ENCODE data around the gene ATXN1.

Gene ATXN1

DNA sequence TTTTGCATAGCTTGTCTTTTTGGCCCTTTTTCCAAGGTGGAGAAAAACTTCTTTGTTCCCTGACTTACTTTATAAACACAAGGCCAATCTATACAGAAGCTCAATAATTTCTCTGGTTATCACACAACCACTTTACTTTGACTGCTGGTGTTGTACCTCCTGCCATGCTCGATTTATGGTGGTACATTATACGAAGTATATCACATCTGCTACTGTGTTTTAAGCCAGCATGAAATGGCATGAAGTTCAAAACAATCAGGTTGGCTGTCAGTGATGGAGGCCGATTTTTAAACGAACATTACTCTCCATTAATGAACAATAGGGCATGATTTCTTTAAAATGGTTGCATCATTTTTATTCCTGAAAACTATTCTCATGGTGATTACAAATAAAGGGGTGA is 21.0 kb upstream of the ATXN1 start:
- no peak for DNase-seq

DNA sequence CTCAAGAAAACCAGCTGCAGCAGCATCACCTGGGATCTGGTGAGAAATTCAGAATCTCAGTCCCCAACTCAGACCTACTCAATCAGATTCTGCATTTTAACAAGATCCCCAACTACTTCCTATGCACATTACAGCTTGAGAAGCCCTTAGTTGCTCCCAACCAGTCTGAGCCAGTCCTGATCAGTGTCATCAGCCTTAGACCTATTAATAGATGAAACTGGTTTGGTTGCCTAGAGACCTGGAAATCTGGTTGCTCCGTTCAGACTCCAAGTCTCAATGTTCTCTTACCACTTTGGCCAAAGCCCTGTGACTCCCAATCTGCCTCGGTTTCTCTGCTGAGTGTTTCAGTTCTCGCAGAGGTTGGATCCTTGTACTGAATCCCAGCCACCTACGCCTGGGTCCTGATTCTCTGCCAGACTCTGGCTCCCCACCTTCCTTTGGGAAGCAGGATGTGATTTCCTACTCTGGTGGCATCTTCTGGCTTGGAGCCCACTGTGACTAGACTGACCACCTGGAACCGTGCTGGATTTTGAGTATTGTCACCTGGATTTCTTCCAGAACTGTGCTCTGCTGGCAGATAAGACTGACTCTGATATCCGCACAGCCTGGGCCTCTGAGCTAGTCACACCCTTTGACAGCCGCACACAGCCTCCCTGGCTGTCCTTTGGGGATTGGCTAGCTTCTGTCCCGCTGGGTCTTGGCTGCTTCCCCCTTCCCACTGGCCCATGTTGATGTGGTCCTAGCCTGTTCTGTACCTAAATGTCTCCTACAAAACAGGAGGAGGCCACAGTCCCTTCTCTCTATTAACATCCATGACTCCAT is 20.3 kb upstream of the ATXN1 start:
- DNase-seq = no peak

DNA sequence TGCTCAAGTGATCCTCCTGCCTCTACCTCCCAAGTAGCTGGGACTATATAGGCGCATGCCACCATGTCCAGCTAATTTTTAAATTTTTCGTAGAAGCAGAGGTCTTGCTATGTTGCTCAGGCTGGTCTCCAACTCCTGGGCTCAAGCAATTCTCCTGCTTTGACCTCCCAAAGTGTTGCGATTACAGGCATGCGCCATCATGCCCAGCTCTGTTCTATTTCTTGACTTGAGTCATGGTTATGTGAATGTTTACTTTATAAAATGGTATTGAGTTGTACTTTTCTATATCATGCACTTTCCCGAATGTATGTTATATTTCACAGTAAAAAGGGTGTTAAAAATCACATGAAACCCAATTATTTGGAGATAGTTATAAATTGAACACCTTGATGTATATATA is 17.3 kb upstream of the ATXN1 start:
- DNase-seq = no peak

DNA sequence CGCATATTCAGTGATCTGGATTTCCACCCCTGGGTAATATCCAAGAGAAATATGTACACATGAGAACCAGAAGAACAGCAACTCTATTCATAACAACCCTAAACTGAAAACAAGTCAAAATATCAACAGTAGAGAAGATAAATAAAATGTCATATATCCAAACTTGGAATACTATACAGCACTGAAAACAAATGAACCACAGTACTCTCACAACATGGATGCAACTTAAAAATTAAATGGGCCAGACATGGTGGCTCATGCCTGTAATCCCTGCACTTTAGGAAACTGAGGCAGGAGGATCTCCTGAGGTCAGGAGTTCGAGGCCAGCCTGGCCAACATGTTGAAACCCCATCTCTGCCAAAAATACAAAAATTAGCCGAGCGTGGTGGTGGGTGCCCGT is 16.5 kb upstream of the ATXN1 start:
- DNase-seq = no peak

DNA sequence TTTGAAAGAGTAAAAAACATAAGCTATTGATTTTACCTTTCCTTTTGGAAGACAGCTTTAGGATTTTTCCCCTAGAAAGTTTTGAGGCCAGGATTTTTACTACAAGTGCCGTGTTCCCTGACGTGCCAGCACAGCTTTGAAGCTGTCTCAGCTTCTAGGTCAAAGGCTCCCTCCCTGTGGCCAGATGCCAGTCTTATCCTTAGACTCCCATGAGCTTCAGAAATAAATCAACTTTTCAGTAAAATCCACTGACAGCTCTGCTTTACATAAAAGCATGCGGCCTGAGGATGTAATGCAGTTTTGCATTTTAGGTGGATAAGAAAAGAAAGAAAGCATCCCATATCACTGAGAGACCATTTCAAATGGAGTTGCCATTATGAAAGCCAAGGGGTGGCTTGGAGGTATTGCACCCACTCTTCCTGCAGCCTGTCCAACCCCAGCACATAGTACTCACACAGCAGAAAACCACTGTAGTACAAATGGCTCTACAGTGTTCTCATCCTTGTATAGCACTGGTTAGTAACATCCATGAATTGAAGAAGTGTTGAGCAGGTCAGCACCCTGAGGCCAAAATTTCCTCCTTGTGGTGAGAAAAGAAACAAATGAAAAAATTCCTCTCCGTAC is 15.2 kb upstream of the ATXN1 start:
- DNase-seq = no peak

DNA sequence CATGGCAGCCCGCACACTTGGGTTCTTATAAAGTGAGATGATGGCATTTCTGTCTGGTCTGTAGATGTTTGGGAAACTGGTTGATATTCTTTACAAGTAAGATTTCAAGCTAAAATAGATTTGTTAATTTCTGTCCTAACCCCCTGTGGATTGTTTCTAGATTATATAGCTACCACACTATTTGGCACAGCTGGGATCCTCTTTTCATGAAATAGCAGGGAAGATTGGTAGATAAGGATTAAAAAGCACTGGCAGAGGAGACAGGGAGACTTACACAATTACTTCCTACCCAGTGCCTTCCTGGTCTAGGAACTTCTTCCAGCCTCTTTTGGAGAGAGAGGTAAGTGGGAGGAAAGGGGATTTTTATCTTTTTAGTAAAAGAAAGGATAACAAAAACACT is 13.2 kb upstream of the ATXN1 start:
- no peak for DNase-seq

DNA sequence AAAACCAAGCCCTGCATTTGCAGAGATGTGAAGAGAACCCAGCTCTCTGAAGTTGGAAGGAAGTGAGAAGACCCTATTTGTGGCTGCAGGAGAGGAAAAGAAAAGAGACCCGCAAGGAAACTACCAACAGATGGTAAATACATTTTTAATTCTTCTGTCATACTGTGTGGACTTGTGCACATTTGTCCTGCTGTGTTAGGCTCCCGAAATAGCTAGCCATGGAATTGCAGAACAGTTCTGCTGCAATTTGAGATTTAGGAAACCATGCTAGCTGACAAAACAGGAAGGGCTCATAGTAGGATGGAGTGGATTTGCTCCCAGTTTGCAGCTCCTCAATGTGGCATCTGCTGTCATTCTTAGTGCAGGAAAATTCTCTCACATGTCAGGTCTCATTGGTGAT is 12.1 kb upstream of the ATXN1 start:
- DNase-seq = no peak

DNA sequence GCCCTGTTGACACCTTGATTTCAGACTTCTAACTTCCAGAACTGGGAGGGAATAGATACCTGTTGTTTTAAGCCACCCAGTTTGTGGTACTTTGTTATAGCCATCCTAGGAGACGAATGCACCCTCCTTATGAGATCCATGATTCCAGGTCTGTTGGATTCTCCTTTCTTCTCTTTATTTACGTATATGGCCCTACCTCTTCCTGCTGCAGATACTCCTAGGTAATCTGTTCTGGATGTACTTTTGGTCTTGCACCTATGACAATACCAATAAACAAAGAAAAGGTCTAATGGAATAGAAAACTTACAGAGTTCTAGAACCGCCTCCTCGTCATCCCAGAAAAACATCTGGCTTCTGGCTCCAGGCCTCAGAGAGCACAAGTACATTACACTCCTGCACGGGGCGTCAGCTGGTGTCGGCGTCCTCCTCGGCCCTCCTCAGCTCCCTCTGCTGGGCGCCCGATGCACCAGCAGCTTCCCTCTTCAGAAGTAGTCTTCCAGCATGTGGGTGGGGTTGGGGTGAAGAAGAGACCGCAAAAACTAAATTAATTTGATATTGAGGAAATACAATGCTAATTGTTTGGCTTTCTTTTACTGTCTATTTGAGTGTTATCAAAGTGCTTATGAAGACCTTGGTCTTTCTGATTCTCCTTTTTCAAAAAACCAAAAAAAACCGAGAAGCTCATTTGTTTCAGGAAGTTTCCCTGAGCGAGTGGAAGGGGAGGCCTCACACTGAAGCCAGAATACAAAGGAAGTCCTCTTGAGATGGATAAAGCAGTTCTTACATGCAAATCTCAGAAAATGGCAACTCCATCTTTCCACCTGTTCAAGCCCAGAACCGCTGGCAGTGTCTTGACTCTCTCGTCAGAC is 9.7 kb upstream of the ATXN1 start:
- DNase-seq = peak; percentile 53

DNA sequence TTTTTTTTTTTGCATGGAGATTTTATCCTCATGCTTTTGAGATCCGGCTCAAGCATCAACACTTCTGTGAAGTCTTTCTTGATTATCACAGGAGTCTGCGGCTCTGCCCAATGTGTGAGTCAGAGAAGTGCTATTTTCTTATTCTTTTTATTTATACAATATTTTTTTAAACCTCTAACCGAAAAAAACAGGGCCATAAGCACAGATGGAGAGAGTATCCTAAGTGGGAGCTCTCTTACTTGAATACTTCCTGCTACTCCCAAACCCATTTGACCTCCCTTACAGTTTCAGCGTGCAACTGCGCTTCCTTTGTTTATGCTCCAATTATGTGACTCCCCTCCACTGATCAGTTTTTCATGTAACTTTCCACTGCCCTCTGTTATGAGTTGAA is 8.7 kb upstream of the ATXN1 start:
- no peak for DNase-seq

DNA sequence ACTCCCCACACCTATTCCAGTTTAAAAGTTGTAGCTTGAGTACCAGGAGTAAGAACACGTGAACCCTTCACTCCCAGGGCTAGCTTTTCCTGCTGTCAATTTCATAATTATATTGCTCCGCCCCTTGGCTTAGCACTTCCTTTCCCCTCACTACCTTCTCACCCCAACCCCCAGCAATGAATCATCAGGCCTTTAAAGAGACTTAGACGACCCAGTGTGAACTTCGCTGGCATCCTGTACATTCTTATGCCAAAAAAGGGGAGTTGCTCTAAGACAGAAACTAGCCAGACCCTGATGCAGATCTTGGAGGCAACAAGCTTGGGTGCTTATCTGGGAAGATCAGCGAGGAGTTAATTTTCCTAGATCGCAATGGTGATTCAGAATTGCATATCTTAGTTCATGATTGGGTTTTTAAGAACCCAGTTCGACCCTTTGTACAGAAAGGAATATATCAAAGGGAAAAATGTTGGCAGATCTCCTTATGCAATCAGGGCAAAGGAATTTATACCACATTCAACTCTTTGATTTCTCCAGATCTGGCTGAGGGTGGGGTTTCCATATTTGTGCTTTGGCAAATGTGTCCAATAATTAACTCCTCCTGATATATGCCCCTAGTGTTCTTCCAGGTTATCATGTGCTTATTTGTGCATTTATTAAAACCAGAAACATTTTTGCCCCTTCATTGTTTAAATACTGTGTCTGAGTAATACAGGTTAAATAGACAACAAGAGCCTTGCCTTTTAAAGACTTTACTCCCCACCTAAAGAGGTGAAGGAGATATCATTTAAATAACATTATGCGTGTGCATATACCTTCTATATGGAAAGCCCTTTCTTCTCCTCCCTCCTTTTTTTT is 8.1 kb upstream of the ATXN1 start:
- peak; percentile 84 for DNase-seq

DNA sequence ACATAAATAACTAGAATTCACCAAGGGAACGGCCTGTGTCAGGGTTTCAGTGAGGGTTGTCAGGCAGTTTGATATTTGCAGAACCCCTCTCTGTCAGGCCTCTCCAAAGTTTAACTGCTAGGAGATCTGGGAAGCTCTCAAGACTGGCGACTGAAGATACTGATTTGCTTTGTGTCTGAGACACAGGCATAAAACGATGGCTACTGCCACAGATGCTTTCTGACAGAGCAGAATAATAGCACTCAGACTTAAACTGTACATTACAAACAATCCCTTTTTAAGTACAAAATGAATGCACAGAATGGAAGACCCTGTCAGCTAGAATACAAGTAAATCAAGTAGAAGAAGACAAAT is 7.2 kb upstream of the ATXN1 start:
- DNase-seq = no peak

DNA sequence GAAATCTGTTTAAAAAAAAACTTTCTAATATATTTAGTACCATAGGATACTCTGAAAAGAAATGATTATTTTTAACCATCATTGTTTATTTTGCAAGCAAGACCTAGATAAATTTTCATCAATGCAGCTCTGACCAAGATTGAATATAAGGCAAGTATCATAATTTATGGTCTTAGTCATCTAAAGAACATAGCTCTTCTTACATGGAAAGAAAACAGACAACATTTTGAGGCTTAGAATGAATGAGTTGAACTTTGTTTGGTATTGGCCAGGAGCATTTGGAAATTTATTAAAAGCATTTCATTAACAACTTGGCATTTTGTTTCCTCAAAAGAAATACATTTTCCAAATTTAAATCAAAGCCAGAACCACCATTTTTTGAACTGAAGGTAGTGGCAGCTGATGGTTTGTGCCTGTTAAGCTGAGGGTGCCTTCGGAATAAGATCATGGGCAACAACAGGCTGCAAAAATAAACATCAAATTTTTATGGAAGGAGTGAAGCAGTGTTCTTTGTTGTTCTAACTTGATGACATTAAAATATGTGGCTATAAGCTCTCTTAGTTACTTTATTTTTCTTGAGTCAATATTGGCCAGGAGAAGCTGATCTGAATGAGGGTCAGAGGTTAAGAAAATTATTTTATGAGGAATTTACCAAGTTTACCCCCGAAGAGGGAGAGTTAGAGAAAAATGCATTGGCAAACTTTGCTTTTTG is 6.7 kb upstream of the ATXN1 start:
- no peak for DNase-seq

DNA sequence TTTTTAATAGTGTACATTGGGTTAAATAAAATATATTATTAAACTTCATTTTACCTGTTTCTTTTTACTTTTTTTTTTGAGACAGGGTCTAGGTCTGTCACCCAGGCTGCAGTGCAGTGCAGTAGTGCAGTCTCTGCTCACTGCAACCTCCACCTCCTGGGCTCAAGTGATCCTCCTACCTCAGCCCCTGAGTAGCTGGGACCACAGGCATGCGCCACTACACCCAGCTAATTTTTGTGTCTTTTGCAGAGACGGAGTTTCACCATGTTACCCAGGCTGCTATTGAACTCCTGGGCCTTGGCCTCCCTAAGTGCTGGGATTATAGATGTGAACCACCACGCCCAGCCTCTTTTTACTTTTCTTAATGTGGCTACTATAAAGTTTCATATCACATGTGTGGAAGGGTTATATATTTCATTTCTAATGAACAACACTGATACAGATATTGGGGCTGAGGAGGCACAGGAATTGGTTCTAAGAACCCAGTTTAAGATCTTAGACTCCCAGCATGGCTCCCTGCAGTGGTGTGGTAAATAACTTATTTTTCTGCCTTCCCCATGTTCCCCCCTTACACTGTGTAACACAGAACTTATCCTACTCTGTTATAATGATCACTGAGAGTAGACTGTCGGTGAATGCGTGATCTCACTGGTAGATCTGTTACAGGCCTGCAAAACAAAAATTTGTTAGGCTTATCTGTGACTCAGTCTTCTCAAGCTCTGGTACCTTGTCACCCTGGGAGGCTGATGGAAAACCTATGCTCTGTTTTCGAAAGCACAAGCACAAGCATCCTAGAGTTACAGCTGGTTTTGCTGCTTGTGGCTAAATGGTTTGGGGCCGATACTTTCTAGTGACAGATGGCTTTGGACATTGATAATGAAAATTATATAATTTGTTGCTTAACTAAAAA is 5.8 kb upstream of the ATXN1 start:
- DNase-seq = no peak

DNA sequence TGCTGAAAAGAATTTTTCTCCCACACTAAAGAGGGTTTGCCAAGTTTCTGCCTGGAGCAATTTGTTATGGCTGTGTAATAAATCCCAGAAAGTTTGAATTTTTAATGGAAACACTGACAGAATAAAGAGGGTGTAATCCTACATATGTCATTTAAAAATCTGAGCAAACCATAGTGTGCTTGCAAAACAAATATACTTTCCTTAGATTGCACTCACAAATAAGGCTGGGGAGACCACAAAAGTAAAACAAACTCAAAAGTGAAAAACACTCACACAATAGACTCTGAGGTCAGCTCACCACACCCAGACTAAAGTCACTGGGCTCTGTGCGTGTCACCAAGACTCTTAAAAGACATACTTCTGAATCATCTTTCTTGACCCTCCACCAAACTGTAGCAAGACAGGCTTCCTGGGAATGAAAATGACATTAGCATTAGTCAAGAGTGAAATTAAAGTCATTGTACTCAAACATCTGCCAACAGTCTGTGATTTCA is 4.8 kb upstream of the ATXN1 start:
- no peak for DNase-seq

DNA sequence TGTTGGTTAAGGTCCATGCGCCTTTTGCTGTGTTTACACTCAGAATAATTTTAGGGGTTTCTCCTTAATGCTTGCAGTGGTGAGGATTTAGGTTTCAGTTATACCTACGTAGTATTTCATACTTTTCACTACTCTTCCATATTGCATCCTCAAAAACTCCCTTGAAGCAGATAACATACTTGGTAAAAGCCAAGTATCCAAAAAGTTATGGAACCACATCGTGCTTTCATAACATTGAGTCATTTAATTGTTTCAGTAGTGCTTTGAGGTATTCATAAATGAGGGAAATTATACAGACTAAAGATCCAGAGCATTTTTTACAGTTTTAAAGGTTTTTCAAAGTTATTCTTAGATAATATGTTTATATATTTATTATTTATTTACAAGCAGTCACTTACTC is 4.0 kb upstream of the ATXN1 start:
- no peak for DNase-seq

DNA sequence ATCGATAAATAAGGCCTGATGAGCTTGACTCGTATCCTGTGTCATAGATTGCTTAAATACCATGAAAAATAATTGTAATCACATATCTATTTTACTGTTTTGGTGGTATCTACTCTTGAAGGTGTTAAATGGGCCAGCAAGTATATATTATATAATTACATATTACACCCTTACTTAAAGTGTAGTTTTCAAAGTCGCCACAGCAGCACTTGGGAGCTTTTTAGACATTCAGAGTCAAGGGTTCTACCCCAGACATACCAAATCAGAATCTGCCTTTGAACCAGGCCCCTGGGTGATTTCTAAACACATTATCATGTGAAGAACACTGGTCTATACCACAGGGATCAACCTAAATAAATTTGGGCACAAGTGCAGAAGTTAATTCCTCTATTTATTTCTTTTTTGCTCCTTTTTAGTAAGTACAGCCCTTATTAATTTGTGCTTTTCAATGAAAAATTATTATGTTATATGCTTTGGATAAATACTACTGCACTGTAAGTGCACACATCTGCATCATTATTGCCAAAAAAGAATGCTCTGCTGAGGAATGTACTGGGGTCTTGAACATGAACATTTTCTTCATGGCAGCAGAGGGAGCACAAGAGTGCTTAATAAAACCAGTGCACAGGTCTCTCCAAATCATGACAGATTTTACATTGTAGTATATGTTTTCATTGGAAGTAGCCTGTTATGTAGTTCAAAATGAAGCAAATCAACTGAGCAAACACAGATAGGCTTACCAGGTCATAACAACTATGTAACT is 3.1 kb upstream of the ATXN1 start:
- peak; percentile 44 for DNase-seq

DNA sequence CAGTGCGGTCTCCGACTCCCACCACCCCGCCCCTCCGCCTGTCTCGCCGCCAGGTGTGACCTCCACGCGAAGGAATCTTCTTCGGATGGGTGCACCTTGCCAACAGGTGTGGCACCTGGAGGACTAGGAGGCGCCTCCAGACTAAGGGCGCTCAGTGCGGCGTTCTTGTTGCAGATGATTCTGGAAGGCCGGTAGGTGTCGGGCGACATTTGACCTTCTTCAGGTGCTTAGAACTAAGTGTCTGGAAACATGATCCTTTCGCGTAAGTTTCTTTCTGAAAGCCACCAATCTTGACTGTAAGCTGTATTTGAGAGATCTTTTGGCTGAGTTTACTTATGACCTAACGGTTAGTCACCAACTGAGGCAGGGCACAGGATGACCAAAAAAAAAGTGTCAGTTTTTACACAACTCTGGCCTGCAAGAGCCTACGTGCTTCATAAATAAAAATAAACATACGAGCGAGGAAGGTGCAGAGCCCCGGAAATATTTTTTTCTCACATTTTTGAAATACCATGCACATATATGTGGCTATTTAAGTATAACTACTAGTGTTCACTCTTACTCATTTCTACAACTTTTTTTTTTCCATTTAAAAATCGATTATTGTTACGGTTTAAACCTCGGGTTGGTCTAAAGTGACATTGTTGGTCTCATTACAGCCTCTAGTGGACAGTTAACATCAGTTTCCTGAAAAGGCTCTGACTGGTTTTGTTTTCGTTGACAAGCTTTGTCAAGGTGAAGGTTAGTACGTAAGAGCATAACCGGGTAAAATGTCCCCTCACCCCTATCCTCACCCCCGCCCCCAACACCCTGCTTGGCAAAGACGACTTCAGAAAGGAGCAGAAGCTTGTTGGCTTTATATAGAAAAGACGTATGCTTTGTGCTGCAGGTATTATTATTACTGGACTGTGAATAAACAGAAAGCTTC is 1.6 kb upstream of the ATXN1 start:
- DNase-seq = peak; percentile 49

DNA sequence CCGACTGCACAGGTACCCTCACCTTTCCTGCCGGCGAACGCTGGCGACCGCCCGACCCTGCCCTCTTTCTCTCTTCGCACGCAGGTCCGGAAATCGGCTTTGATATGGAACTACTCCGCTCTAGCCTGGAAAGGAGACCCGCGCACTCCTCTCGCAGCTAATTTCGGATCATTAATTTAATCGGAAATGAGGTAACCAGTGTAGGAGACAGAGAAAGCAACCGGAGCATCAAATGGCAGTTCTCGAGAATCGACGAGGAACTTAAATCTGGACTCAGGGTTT is 949 bp upstream of the ATXN1 start:
- no peak for DNase-seq
